Fibroblast of lung (primary cell): ENCODE measurements around the gene STAT4.

Experiments
- EZH2 ChIP-seq: IDR thresholded peaks from 2 replicates; pipeline ENCODE4 v1.5.1; 2012; ENCODE audit warnings: low read length, control low read depth, mild to moderate bottlenecking; ENCODE audit errors: missing control alignments
- TF ChIP-seq, protein P1 (sequence below), 2 donors: IDR thresholded peaks in 1 of 2; conservative IDR thresholded peaks in 1 of 2; 1 replicate in 1 of 2; 2 replicates in 1 of 2; pipeline ENCODE4 v1.5.1; 2011 to 2012; ENCODE audit warnings: low read length in 2 of 2, control low read depth in 1 of 2, inconsistent platforms in 1 of 2, low read depth in 1 of 2, mild to moderate bottlenecking in 1 of 2

- no peak for TF ChIP-seq EZH2
- TF ChIP-seq, protein P1, sequence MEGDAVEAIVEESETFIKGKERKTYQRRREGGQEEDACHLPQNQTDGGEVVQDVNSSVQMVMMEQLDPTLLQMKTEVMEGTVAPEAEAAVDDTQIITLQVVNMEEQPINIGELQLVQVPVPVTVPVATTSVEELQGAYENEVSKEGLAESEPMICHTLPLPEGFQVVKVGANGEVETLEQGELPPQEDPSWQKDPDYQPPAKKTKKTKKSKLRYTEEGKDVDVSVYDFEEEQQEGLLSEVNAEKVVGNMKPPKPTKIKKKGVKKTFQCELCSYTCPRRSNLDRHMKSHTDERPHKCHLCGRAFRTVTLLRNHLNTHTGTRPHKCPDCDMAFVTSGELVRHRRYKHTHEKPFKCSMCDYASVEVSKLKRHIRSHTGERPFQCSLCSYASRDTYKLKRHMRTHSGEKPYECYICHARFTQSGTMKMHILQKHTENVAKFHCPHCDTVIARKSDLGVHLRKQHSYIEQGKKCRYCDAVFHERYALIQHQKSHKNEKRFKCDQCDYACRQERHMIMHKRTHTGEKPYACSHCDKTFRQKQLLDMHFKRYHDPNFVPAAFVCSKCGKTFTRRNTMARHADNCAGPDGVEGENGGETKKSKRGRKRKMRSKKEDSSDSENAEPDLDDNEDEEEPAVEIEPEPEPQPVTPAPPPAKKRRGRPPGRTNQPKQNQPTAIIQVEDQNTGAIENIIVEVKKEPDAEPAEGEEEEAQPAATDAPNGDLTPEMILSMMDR (conservative IDR thresholded peaks at IDR 0.05 in 1 of 2, IDR thresholded peaks at IDR 0.05 in 1 of 2; ENCODE audit: low read depth in 1 of 2, low read length in 2 of 2): no peak
Measured at GRCh38 chr2:191178806-191179514, 28.2 kb upstream of the STAT4 start.
